Endothelial cell of umbilical vein (primary cell): ENCODE data around the gene EIF5A2.

Experiments used
- CTCF ChIP-seq, 2 donors: IDR thresholded peaks; 1 replicate in 1 of 2; 2 replicates in 1 of 2; pipeline ENCODE4 v1.5.1; 2011; ENCODE audit warnings: low read length in 2 of 2, mild to moderate bottlenecking in 2 of 2, moderate library complexity in 2 of 2, control low read depth in 1 of 2, inconsistent platforms in 1 of 2, low read depth in 1 of 2; ENCODE audit not compliant: insufficient read depth in 1 of 2; ENCODE audit errors: extremely low read depth in 1 of 2
- MYC ChIP-seq: IDR thresholded peaks from one replicate; pipeline ENCODE4 v1.6.1; 2011; ENCODE audit warnings: mild to moderate bottlenecking, low read depth, low read length
- POLR2AphosphoS5 ChIP-seq: IDR thresholded peaks from 2 replicates; pipeline ENCODE4 v1.6.1; 2012; ENCODE audit warnings: low read depth, mild to moderate bottlenecking, control low read depth, low read length, moderate library complexity; ENCODE audit not compliant: insufficient read depth

- TF ChIP-seq CTCF (IDR thresholded peaks at IDR 0.05; ENCODE audit: extremely low read depth in 1 of 2, insufficient read depth in 1 of 2, low read depth in 1 of 2, low read length in 2 of 2) = no peak
- TF ChIP-seq POLR2AphosphoS5 = no peak
- no peak for TF ChIP-seq MYC
Measured at GRCh38 chr3:170839518-170840100, 68.8 kb downstream of the EIF5A2 start.
